Measurements from ENCODE around the gene TEDDM1.

The TEDDM1 gene

DNA sequence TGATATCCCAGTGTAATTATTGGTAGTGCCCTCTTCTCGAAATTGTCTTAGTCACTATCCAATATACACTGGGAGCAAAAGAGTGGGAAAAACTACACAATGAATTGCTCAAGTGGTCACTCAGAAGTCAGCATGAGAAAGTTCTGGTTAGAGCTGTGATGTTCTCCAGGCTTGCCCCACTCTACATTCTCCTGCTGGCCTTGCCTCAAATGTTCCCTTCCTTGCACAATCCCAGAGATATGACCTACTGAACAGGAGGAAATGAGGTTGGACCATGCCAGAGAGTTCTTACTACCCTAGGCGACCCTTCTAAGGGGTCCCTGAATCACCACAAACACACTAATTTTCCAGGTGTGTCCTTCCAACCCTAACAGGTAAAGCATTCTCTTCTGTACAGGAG, 49.6 kb downstream of the TEDDM1 start:
- no peak overlapping the region for H3K4me2 ChIP-seq (ENCODE audit: low read depth, low read length, poor library complexity, severe bottlenecking)
- no peaks in the 10 kb centered on the region for H3K36me3 ChIP-seq (ENCODE audit: insufficient read depth, low read length)
- no peak overlapping the region for H3K9ac ChIP-seq (ENCODE audit: low read depth, low read length, poor library complexity, severe bottlenecking)
- no peaks in the 10 kb centered on the region for H3K9me2 ChIP-seq (replicated peaks; ENCODE audit: low read depth, low read length)
- no peaks in the 10 kb centered on the region for H3K9me3 ChIP-seq (ENCODE audit: insufficient read depth, low read depth, low read length)
- H2AFZ ChIP-seq (ENCODE audit: low read length), result no peak overlapping the region
- H3K4me3 ChIP-seq (ENCODE audit: low read length, poor library complexity, severe bottlenecking), result no peak overlapping the region
- TF ChIP-seq CTCF (conservative IDR thresholded peaks at IDR 0.05; ENCODE audit: low read length) (no peak), EZH2phosphoT487 (IDR thresholded peaks at IDR 0.05; ENCODE audit: borderline replicate concordance) (no peak)
- H3K27me3 ChIP-seq (ENCODE audit: insufficient read depth, low read length, poor library complexity, severe bottlenecking), result no peaks in the 10 kb centered on the region
- no peaks in the 10 kb centered on the region for H3F3A ChIP-seq (ENCODE audit: low read depth)
- no peaks in the 10 kb centered on the region for H4K20me1 ChIP-seq (ENCODE audit: insufficient read depth, low read length, poor library complexity, severe bottlenecking)
- H3K79me2 ChIP-seq (ENCODE audit: insufficient read depth, low read length), result no peaks in the 10 kb centered on the region
- H3K4me1 ChIP-seq (ENCODE audit: insufficient read depth, low read length, poor library complexity, severe bottlenecking), result peaks cover 9% of the 10 kb centered on the region

- no peak overlapping the region for H3K4me3 ChIP-seq (ENCODE audit: low read length, poor library complexity, severe bottlenecking)
Observed at GRCh38 chr1:182348961-182349747, 51.3 kb downstream of the TEDDM1 start.

More at GRCh38 chr1:182348961-182349747, 51.3 kb downstream of the TEDDM1 start:
- H2AFZ ChIP-seq (ENCODE audit: low read length), result no peak overlapping the region
- no peaks in the 10 kb centered on the region for H3K36me3 ChIP-seq (ENCODE audit: insufficient read depth, low read length)
- no peaks in the 10 kb centered on the region for H3K9me2 ChIP-seq (replicated peaks; ENCODE audit: low read depth, low read length)
- no peaks in the 10 kb centered on the region for H4K20me1 ChIP-seq (ENCODE audit: insufficient read depth, low read length, poor library complexity, severe bottlenecking)
- no peak overlapping the region for H3K9ac ChIP-seq (ENCODE audit: low read depth, low read length, poor library complexity, severe bottlenecking)
- no peaks in the 10 kb centered on the region for H3K27me3 ChIP-seq (ENCODE audit: insufficient read depth, low read length, poor library complexity, severe bottlenecking)
- H3F3A ChIP-seq (ENCODE audit: low read depth), result no peaks in the 10 kb centered on the region
- no peak for TF ChIP-seq EZH2phosphoT487 (IDR thresholded peaks at IDR 0.05; ENCODE audit: borderline replicate concordance)
- TF ChIP-seq CTCF (conservative IDR thresholded peaks at IDR 0.05; ENCODE audit: low read length), result no peak
- no peaks in the 10 kb centered on the region for H3K79me2 ChIP-seq (ENCODE audit: insufficient read depth, low read length)
- no peak overlapping the region for H3K4me2 ChIP-seq (ENCODE audit: low read depth, low read length, poor library complexity, severe bottlenecking)
- H3K9me3 ChIP-seq (ENCODE audit: insufficient read depth, low read depth, low read length), result no peaks in the 10 kb centered on the region
- H3K4me1 ChIP-seq (ENCODE audit: insufficient read depth, low read length, poor library complexity, severe bottlenecking), result peaks cover 3% of the 10 kb centered on the region
